Measurements from ENCODE around the gene VEGFA.

DNA sequence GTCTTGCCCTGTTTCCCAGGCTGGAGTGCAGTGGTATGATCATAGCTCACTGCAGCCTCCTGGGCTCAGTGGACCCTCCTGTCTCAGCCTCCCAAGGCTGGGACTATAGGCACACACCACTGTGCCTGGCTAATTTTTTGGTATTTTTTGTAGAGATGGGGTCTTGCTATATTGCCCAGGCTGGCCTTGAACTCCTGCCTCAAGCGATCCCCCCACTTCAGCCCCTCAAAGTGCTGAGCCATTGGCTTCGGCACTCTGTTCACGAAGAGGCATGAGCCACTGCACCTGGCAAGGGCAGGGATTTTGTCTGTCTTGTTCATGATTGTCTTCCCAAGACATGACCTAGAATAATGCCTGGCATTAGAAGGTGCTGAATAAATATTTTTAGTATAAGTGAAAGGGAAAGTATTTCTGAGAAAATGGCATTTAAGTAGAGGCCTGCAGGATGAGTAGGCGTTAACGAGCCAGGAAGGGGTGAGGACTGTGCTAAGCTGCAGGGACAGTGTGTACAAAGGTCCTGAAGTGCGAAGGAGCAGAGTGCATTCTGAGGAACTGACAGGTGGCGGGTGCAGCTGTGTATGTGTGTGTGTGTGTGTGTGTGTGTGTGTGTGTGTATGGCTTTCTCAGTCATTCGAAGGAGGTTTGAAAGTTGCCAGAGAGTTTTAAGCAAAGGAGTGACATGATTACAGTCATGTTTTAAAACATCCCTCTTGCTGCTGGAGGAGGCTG is 43.0 kb downstream of the VEGFA start:
- no peak for TF ChIP-seq EZH2 (IDR thresholded peaks at IDR 0.05; ENCODE audit: borderline replicate concordance, insufficient read depth, low read length, poor library complexity, severe bottlenecking)
- TF ChIP-seq, protein P1, sequence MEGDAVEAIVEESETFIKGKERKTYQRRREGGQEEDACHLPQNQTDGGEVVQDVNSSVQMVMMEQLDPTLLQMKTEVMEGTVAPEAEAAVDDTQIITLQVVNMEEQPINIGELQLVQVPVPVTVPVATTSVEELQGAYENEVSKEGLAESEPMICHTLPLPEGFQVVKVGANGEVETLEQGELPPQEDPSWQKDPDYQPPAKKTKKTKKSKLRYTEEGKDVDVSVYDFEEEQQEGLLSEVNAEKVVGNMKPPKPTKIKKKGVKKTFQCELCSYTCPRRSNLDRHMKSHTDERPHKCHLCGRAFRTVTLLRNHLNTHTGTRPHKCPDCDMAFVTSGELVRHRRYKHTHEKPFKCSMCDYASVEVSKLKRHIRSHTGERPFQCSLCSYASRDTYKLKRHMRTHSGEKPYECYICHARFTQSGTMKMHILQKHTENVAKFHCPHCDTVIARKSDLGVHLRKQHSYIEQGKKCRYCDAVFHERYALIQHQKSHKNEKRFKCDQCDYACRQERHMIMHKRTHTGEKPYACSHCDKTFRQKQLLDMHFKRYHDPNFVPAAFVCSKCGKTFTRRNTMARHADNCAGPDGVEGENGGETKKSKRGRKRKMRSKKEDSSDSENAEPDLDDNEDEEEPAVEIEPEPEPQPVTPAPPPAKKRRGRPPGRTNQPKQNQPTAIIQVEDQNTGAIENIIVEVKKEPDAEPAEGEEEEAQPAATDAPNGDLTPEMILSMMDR (IDR thresholded peaks at IDR 0.05; ENCODE audit: poor library complexity, severe bottlenecking) = no peak
- TF ChIP-seq MXI1 (conservative IDR thresholded peaks at IDR 0.05; ENCODE audit: poor library complexity, severe bottlenecking) = no peak
- TF ChIP-seq SMC3 (conservative IDR thresholded peaks at IDR 0.05; ENCODE audit: poor library complexity) = no peak
- no peak for TF ChIP-seq RAD21 (conservative IDR thresholded peaks at IDR 0.05)
- TF ChIP-seq POLR2AphosphoS5 (IDR thresholded peaks at IDR 0.05) = no peak
- TF ChIP-seq, protein P2, sequence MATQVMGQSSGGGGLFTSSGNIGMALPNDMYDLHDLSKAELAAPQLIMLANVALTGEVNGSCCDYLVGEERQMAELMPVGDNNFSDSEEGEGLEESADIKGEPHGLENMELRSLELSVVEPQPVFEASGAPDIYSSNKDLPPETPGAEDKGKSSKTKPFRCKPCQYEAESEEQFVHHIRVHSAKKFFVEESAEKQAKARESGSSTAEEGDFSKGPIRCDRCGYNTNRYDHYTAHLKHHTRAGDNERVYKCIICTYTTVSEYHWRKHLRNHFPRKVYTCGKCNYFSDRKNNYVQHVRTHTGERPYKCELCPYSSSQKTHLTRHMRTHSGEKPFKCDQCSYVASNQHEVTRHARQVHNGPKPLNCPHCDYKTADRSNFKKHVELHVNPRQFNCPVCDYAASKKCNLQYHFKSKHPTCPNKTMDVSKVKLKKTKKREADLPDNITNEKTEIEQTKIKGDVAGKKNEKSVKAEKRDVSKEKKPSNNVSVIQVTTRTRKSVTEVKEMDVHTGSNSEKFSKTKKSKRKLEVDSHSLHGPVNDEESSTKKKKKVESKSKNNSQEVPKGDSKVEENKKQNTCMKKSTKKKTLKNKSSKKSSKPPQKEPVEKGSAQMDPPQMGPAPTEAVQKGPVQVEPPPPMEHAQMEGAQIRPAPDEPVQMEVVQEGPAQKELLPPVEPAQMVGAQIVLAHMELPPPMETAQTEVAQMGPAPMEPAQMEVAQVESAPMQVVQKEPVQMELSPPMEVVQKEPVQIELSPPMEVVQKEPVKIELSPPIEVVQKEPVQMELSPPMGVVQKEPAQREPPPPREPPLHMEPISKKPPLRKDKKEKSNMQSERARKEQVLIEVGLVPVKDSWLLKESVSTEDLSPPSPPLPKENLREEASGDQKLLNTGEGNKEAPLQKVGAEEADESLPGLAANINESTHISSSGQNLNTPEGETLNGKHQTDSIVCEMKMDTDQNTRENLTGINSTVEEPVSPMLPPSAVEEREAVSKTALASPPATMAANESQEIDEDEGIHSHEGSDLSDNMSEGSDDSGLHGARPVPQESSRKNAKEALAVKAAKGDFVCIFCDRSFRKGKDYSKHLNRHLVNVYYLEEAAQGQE (IDR thresholded peaks at IDR 0.05; ENCODE audit: borderline replicate concordance) = no peak

All from neural cell (in vitro differentiated cells).